ENCODE results near the gene DLG2. TPM values are rescaled to one million over a fixed set of nuclear protein-coding genes. Genes with fewer than 3 reads are reported as not detected.

Gene DLG2
- total RNA-seq, 3 donors from 2014 or later (not counting 1 experiment from before 2014, with no cell fraction given): 1.7 to 2.9 (median 2.2) TPM

GRCh38 chr11:84720706-84721402, 906.3 kb downstream of the DLG2 start:
- no peak overlapping the region for H3K27ac Mint-ChIP-seq
- intact Hi-C loops (cut with micrococcal nuclease): no loop called here
- peak in 1 of 2 donors; percentile 2 for DNase-seq
- Histone ChIP-seq H3K36me3 (ENCODE audit: control insufficient read depth, insufficient read depth, low read length) (no peaks in the 10 kb centered on the region), H3K9me3 (ENCODE audit: control insufficient read depth, insufficient read depth, low read length) (no peaks in the 10 kb centered on the region), H3K4me3 (ENCODE audit: low read length) (no peak overlapping the region), H3K4me1 (ENCODE audit: control insufficient read depth, insufficient read depth, low read length) (peaks cover 3% of the 10 kb centered on the region), H3K27ac (ENCODE audit: low read length) (no peak overlapping the region), H3K27me3 (ENCODE audit: control insufficient read depth, insufficient read depth, low read length) (peaks cover 4% of the 10 kb centered on the region)
- H3K9me3 Mint-ChIP-seq: peaks cover 2% of the 10 kb centered on the region in 2 donors
- H3K4me3 Mint-ChIP-seq: no peak overlapping the region
- peak in 1 of 3 donors; percentile 15 for ATAC-seq
- no peaks in the 10 kb centered on the region for H3K36me3 Mint-ChIP-seq
- H3K4me1 Mint-ChIP-seq: no peaks in the 10 kb centered on the region
- no peak for TF ChIP-seq CTCF (IDR thresholded peaks at IDR 0.05)
- H3K27me3 Mint-ChIP-seq (ENCODE audit: low read depth in 2 of 2): peaks cover 0 to 4% of the 10 kb centered on the region in 2 donors
- 3% methylated on average over 28 of the region's 29 CpGs for WGBS (ENCODE audit: insufficient coverage)

- 5% methylated on average over 26 of the region's 26 CpGs for WGBS (ENCODE audit: insufficient coverage)
- Mint-ChIP-seq H3K4me3 (peak overlapping the region; percentile 50), H3K36me3 (no peaks in the 10 kb centered on the region), H3K27ac (no peak overlapping the region), H3K9me3 (peaks cover 3 to 4% of the 10 kb centered on the region in 2 donors), H3K4me1 (no peaks in the 10 kb centered on the region), H3K27me3 (ENCODE audit: low read depth in 2 of 2) (peaks cover 0 to 4% of the 10 kb centered on the region in 2 donors)
- intact Hi-C loops (cut with micrococcal nuclease): no loop called here
- Histone ChIP-seq H3K9me3 (ENCODE audit: control insufficient read depth, insufficient read depth, low read length) (no peaks in the 10 kb centered on the region), H3K27ac (ENCODE audit: low read length) (no peak overlapping the region), H3K27me3 (ENCODE audit: control insufficient read depth, insufficient read depth, low read length) (peaks cover 4% of the 10 kb centered on the region), H3K36me3 (ENCODE audit: control insufficient read depth, insufficient read depth, low read length) (no peaks in the 10 kb centered on the region), H3K4me3 (ENCODE audit: low read length) (no peak overlapping the region), H3K4me1 (ENCODE audit: control insufficient read depth, insufficient read depth, low read length) (peaks cover 3% of the 10 kb centered on the region)
- ATAC-seq (peak in 1 of 3 donors; percentile 10), DNase-seq (no peak)
- no peak for TF ChIP-seq CTCF (IDR thresholded peaks at IDR 0.05)
Observed at GRCh38 chr11:84719935-84720577, 907.1 kb downstream of the DLG2 start.

- 33% methylated on average over 1 of the region's 1 CpG for WGBS (ENCODE audit: insufficient coverage)
- peak in 1 of 2 donors; percentile 30 for DNase-seq
- H3K36me3 ChIP-seq (ENCODE audit: control insufficient read depth, insufficient read depth, low read length): no peaks in the 10 kb centered on the region
- Mint-ChIP-seq H3K9me3 (peaks cover 9 to 10% of the 10 kb centered on the region in 2 donors), H3K4me1 (peaks cover 0 to 6% of the 10 kb centered on the region in 2 donors), H3K27me3 (ENCODE audit: low read depth in 2 of 2) (peaks cover 0 to 4% of the 10 kb centered on the region in 2 donors), H3K27ac (no peak overlapping the region), H3K36me3 (no peaks in the 10 kb centered on the region), H3K4me3 (peak overlapping the region; percentile 57)
- peaks cover 3% of the 10 kb centered on the region for H3K9me3 ChIP-seq (ENCODE audit: control insufficient read depth, insufficient read depth, low read length)
- no peak for TF ChIP-seq CTCF (IDR thresholded peaks at IDR 0.05)
- peak in 1 of 3 donors; percentile 52 for ATAC-seq
- H3K4me3 ChIP-seq (ENCODE audit: low read length): no peak overlapping the region
- intact Hi-C loops (cut with micrococcal nuclease): no loop called here
- no peaks in the 10 kb centered on the region for H3K4me1 ChIP-seq (ENCODE audit: control insufficient read depth, insufficient read depth, low read length)
- no peaks in the 10 kb centered on the region for H3K27me3 ChIP-seq (ENCODE audit: control insufficient read depth, insufficient read depth, low read length)
- H3K27ac ChIP-seq (ENCODE audit: low read length): no peak overlapping the region
Observed at GRCh38 chr11:84714316-84714780, 912.8 kb downstream of the DLG2 start.
